T-helper 1 cell treated with Interleukin-12 subunit alpha and Interleukin-12 subunit beta and Interleukin-4 antibody, amounts not matched to agents 30 μg/mL and 1 μg/mL, for 36 hours (primary cell): ENCODE data around the gene SLC35F5.
"Not testable (repeated sequence)": the region's sequence is repeated elsewhere in the genome, so short reads cannot be mapped to it uniquely, and the experiment has no call there.

Source experiments
- H3K27ac Mint-ChIP-seq: one replicate; pipeline ENCODE4 v1.8.0; 2021; ENCODE audit warnings: mild to moderate bottlenecking, mixed read lengths
- H3K27me3 Mint-ChIP-seq: one replicate; pipeline ENCODE4 v1.8.0; 2021; ENCODE audit warnings: low read depth, mixed read lengths
- H3K36me3 Mint-ChIP-seq: one replicate; pipeline ENCODE4 v1.8.0; 2021; ENCODE audit warnings: low read depth, mixed read lengths
- H3K4me1 Mint-ChIP-seq: one replicate; pipeline ENCODE4 v1.8.0; 2021; ENCODE audit warnings: low read depth, mixed read lengths
- H3K4me3 Mint-ChIP-seq: one replicate; pipeline ENCODE4 v1.8.0; 2021; ENCODE audit warnings: mild to moderate bottlenecking, moderate library complexity, mixed read lengths
- H3K9me3 Mint-ChIP-seq: one replicate; pipeline ENCODE4 v1.8.0; 2021; ENCODE audit warnings: mixed read lengths

Gene SLC35F5

GRCh38 chr2:113756355-113757137, at the start of gene SLC35F5:
Gene SLC35F5 (minus strand): TSS chr2:113756642. CDS start chr2:113756409, 233 bp downstream.
- H3K9me3 Mint-ChIP-seq, result no peaks in the 10 kb centered on the region
- H3K4me1 Mint-ChIP-seq, result peaks cover 14% of the 10 kb centered on the region
- H3K27ac Mint-ChIP-seq, result peak within 1 kb of the TSS; percentile 98
- peak within 1 kb of the TSS; percentile 94 for H3K4me3 Mint-ChIP-seq
- no peaks in the 10 kb centered on the region for H3K27me3 Mint-ChIP-seq
- H3K36me3 Mint-ChIP-seq, result peaks cover 5% of the 10 kb centered on the region

GRCh38 chr2:113799375-113799774, 42.9 kb upstream of the SLC35F5 start:
- no peaks in the 10 kb centered on the region for H3K9me3 Mint-ChIP-seq
- H3K4me3 Mint-ChIP-seq, result no peak overlapping the region
- H3K4me1 Mint-ChIP-seq, result peaks cover 2% of the 10 kb centered on the region
- no peaks in the 10 kb centered on the region for H3K36me3 Mint-ChIP-seq
- H3K27ac Mint-ChIP-seq, result no peak overlapping the region
- H3K27me3 Mint-ChIP-seq, result no peaks in the 10 kb centered on the region

DNA sequence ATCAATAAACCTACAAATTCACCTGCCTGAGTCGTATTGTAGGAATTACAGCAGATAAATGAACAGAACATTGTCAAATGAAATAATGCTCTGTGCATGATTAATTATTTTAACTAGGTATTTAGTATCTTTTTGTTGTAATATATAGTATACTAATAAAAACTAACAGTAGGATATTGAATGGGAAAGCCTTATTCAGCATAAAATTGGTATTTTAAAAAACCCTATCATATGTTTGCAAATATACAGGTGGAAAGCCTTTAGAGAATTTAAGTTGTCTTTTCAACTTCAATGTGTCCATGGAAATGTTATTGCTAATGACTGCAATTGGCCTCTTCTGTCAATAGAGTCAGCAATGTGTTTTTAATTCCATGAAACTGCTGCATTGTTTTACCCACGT, 40.8 kb upstream of the SLC35F5 start:
- Mint-ChIP-seq H3K4me1 (peaks cover 9% of the 10 kb centered on the region), H3K27me3 (no peaks in the 10 kb centered on the region), H3K36me3 (no peaks in the 10 kb centered on the region), H3K4me3 (no peak overlapping the region), H3K9me3 (no peaks in the 10 kb centered on the region), H3K27ac (no peak overlapping the region)

DNA sequence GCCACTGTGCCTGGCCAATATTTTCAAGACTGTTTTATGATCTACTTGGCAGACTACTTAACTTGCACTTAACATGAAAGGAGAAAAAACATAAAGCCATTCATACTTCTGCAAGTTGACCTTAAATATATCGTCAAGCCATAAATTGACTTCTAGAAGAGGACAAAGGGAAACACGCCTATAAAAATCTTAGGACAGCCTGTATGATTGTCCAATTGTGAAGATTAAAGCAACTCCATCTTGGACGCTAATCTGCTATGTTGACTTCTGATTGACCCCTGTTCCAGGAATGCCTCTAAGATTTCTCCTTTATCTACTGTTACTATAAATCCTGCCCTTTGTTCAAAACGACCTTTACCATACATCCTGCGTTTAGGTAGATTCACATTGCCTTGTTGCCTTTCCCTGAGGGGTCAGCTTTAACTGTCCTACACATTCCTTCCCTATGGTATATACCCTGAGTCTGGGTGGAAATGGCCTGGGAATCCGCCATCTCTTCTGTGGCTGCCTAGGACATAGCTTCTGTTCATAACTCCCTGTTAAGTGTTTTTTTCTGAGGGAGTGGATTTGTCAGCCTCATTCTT, 40.2 kb upstream of the SLC35F5 start:
- Mint-ChIP-seq H3K9me3 (no peaks in the 10 kb centered on the region), H3K27me3 (no peaks in the 10 kb centered on the region), H3K27ac (no peak overlapping the region), H3K4me3 (no peak overlapping the region), H3K36me3 (no peaks in the 10 kb centered on the region), H3K4me1 (peaks cover 14% of the 10 kb centered on the region)

DNA sequence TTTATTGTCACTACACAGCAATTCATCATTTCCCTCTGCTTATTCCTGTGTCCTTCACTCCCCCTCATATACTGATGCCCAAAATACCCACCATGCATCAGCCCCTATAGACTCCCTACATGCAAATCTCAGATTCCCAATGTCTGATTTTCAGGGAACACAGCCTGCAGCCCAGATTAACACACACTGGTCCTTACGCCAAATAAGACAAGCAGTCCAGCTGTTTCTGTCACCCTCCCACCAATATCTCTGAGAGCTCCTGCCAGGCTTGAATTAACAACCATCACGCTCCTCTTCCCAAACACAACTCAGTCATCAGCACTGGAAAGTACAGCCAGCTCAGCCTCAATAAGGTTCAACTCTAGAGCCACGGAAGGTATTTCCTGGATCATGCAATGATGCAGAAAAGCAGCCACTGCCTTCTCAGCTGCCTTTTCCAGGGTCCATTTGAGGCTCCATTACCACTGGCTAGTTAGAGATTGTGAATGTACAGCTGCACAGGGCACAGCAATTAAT, 39.0 kb upstream of the SLC35F5 start:
- Mint-ChIP-seq H3K9me3 (no peaks in the 10 kb centered on the region), H3K4me3 (no peak overlapping the region), H3K27ac (no peak overlapping the region), H3K36me3 (no peaks in the 10 kb centered on the region), H3K4me1 (peaks cover 18% of the 10 kb centered on the region), H3K27me3 (no peaks in the 10 kb centered on the region)

DNA sequence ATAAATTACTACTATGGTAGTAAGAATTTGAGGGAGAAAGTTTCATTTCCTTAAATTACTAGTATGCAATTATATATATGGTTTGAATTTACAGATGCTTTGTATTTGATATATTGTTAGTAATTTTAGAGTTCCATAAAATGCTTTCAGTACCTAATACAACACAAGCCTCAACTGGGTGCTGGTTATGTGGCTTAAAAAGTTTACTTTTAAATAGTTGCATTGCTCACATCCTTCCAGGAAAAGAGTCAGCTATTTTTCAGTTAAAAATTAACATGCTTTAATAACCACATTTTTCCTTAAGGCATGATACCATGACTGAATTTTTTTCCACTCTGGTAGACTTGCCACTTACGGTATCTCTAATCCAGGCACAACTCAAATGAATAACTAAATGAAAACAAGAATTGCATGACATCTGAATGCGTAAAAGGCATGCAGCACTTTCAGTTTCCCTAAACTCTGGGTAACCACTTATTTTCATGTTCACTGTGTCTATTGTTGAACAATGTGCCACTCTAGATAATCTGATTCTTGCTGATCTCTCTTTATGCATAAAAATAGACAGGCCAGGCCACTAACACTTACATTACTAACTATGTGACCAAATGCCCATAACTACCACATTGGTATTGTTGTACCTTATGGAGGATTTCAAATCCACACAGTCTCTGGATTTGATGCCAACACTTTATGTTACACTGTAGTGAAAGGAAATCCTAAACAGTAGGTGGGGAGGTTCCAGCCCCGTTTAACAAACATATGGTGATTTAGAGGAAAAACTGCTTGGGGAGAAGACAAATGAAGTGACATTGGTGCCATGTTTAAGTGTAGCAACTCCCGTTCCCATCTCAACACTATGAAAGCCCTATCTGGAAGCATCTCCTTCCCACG, 35.5 kb upstream of the SLC35F5 start:
- peak overlapping the region; percentile 12 for H3K4me3 Mint-ChIP-seq
- H3K27me3 Mint-ChIP-seq, result no peaks in the 10 kb centered on the region
- peaks cover 19% of the 10 kb centered on the region for H3K4me1 Mint-ChIP-seq
- no peaks in the 10 kb centered on the region for H3K9me3 Mint-ChIP-seq
- peak overlapping the region; percentile 56 for H3K27ac Mint-ChIP-seq
- peaks cover 2% of the 10 kb centered on the region for H3K36me3 Mint-ChIP-seq

- no peaks in the 10 kb centered on the region for H3K27me3 Mint-ChIP-seq
- H3K36me3 Mint-ChIP-seq, result peaks cover 2% of the 10 kb centered on the region
- no peaks in the 10 kb centered on the region for H3K9me3 Mint-ChIP-seq
- H3K4me3 Mint-ChIP-seq, result no peak overlapping the region
- no peak overlapping the region for H3K27ac Mint-ChIP-seq
- no peaks in the 10 kb centered on the region for H3K4me1 Mint-ChIP-seq
These were observed 28.6 kb upstream of the SLC35F5 start for GRCh38 chr2:113784823-113785744.

GRCh38 chr2:113780472-113780871, 24.0 kb upstream of the SLC35F5 start:
- Mint-ChIP-seq H3K27me3 (no peaks in the 10 kb centered on the region), H3K27ac (no peak overlapping the region), H3K36me3 (no peaks in the 10 kb centered on the region), H3K4me1 (no peaks in the 10 kb centered on the region), H3K9me3 (no peaks in the 10 kb centered on the region), H3K4me3 (no peak overlapping the region)

- Mint-ChIP-seq H3K4me1 (peaks cover 2% of the 10 kb centered on the region), H3K27me3 (no peaks in the 10 kb centered on the region)
These were observed 20.9 kb upstream of the SLC35F5 start for GRCh38 chr2:113777371-113777770.

GRCh38 chr2:113776949-113777348, 20.5 kb upstream of the SLC35F5 start:
- Mint-ChIP-seq H3K9me3 (no peaks in the 10 kb centered on the region), H3K27ac (no peak overlapping the region), H3K36me3 (no peaks in the 10 kb centered on the region), H3K4me3 (no peak overlapping the region), H3K4me1 (peaks cover 2% of the 10 kb centered on the region), H3K27me3 (no peaks in the 10 kb centered on the region)

More at GRCh38 chr2:113777371-113777770, 20.9 kb upstream of the SLC35F5 start:
- Mint-ChIP-seq H3K4me3 (no peak overlapping the region), H3K9me3 (no peaks in the 10 kb centered on the region), H3K27ac (no peak overlapping the region), H3K36me3 (no peaks in the 10 kb centered on the region)

GRCh38 chr2:113774616-113775015, 18.2 kb upstream of the SLC35F5 start:
- H3K4me3 Mint-ChIP-seq, H3K4me1 Mint-ChIP-seq, H3K27me3 Mint-ChIP-seq, H3K27ac Mint-ChIP-seq, H3K36me3 Mint-ChIP-seq, H3K9me3 Mint-ChIP-seq: not testable (repeated sequence)

- Mint-ChIP-seq H3K27me3 (no peaks in the 10 kb centered on the region), H3K36me3 (no peaks in the 10 kb centered on the region), H3K4me3 (no peak overlapping the region), H3K4me1 (peaks cover 2% of the 10 kb centered on the region), H3K27ac (no peak overlapping the region), H3K9me3 (no peaks in the 10 kb centered on the region)
These were observed 14.5 kb upstream of the SLC35F5 start for GRCh38 chr2:113770929-113771328.

GRCh38 chr2:113769555-113769954, 13.1 kb upstream of the SLC35F5 start:
- Mint-ChIP-seq H3K4me1 (no peaks in the 10 kb centered on the region), H3K27ac (no peak overlapping the region), H3K4me3 (no peak overlapping the region), H3K9me3 (peaks cover 3% of the 10 kb centered on the region), H3K36me3 (no peaks in the 10 kb centered on the region), H3K27me3 (no peaks in the 10 kb centered on the region)

DNA sequence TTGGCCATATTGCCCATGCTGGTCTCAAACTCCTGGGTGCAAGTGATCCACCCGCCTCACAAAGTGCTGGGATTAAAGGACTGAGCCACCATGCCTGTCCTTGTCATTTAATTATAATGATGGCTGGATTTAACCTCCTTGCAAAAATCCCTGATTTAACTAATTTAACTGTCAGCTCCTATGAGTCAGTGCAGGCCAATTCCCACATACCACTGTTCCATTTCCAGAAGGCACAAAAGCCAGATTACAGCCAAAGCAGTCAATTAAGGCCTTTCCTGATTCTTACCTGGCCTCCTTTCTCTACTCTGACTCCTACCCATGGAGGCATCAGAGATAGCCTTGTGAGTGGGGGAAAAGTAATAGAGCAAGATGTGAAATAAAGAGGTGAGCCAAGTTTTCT, 12.3 kb upstream of the SLC35F5 start:
- H3K36me3 Mint-ChIP-seq, result no peaks in the 10 kb centered on the region
- H3K4me3 Mint-ChIP-seq, result no peak overlapping the region
- no peaks in the 10 kb centered on the region for H3K27me3 Mint-ChIP-seq
- no peak overlapping the region for H3K27ac Mint-ChIP-seq
- H3K4me1 Mint-ChIP-seq, result no peaks in the 10 kb centered on the region
- peaks cover 3% of the 10 kb centered on the region for H3K9me3 Mint-ChIP-seq
